ENCODE data around the gene MPRIP.

The MPRIP gene

DNA sequence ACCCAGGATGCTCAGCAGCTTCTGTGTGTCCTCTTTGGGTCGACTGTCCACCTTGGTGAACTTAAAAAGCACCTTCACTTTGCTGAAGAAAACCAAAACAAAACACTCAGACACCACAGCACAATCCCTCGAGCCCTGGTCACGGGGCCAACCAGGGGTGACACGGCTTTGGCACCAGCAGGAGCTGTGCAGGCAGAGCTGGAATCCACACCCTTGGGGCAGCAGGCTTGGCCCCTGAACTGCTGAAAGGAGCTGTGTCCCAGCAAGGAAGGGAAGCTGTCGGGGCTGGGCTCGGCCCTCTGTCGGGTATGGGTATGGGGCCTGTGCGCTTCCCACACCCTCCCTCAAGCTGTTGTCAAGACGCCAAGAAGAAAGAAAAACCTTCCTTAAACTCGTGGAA lies 171.5 kb downstream of the MPRIP start:
- TF ChIP-seq, protein P1, sequence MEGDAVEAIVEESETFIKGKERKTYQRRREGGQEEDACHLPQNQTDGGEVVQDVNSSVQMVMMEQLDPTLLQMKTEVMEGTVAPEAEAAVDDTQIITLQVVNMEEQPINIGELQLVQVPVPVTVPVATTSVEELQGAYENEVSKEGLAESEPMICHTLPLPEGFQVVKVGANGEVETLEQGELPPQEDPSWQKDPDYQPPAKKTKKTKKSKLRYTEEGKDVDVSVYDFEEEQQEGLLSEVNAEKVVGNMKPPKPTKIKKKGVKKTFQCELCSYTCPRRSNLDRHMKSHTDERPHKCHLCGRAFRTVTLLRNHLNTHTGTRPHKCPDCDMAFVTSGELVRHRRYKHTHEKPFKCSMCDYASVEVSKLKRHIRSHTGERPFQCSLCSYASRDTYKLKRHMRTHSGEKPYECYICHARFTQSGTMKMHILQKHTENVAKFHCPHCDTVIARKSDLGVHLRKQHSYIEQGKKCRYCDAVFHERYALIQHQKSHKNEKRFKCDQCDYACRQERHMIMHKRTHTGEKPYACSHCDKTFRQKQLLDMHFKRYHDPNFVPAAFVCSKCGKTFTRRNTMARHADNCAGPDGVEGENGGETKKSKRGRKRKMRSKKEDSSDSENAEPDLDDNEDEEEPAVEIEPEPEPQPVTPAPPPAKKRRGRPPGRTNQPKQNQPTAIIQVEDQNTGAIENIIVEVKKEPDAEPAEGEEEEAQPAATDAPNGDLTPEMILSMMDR (IDR thresholded peaks at IDR 0.05; ENCODE audit: borderline replicate concordance, insufficient read depth, low read depth, low read length), result no peak
- no peak overlapping the region for H3K4me3 ChIP-seq (ENCODE audit: low read depth, low read length)

DNA sequence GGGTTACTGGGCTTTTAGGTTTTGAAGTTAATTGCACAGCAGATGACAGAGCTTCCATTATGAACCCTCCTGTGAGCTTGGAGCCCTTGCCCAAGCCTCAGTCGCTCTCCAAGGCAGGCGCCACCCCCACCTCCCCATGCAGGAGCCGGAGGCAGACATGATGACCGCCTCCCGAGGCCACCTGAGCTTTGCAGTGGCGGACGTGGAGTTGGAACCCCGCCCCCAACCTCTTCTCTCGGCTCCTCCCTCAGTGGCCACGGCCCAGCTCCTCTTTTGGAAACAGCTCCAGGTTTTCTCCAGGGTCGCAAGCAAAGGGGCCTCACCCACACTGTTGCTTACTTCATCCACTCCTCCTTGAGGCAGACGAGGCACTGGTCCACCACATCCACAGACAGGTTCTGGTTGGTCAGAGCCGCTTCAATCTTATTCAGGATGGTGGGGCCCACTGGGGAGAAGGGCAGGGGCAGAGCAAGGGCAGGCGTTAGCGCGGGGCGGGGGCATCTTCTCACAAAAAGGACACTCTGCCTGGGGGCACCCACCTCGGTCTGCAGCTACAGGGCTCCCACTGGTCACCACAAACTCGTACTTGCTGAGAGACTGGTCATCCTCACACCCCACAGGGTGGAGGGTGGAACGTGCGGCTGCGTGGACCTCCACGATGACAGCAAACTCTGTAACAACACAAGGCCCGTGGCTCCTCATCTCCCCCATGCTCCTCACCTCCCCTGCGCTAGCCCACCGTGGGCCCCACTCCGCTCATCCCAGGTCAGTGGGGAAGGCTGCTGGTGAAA lies 172.6 kb downstream of the MPRIP start:
- no peak overlapping the region for H3K4me3 ChIP-seq (ENCODE audit: low read depth, low read length)
- TF ChIP-seq, protein P1 (IDR thresholded peaks at IDR 0.05; ENCODE audit: borderline replicate concordance, insufficient read depth, low read depth, low read length), result no peak

DNA sequence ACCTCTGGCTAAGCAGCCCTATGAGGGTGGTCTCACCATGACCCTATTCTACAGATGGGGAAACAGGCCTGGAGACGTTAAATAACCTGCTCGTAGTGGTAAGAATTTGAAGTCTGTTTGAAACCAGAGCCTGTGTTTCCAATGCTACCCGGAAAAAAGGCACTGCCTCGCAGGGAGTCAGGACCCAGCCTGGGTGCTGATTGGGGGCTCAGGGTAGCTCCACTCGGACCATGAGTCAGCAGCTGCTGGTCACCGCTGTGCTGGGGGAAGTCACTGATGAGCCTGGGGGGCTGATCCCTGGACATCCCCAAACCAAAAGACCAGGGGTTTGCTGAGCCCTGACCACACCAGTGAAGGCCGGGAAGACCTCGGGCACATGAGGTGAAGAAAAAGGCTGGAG lies 173.3 kb downstream of the MPRIP start:
- TF ChIP-seq, protein P1 (IDR thresholded peaks at IDR 0.05; ENCODE audit: borderline replicate concordance, insufficient read depth, low read depth, low read length), result no peak
- no peak overlapping the region for H3K4me3 ChIP-seq (ENCODE audit: low read depth, low read length)

DNA sequence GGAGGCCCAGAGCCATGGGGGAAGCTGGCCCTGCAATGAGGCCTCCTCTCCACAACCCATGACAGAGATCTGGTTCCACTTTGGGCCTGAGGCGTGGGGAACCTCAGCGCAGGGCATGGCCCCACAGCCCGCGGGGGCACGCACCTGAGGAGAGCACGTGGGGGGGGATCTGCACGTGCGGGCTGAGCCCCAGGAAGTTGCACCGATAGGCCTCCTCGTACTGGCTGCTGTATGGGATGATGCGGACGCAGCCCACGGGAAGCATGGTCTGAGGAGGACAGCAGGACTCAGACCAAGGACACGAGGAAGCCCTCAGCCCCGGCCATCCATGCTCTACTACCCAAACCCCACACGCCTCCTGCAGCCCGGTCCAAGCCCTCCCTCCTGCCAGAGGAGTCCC lies 174.0 kb downstream of the MPRIP start:
- H3K4me3 ChIP-seq (ENCODE audit: low read depth, low read length), result no peak overlapping the region
- TF ChIP-seq, protein P1 (IDR thresholded peaks at IDR 0.05; ENCODE audit: borderline replicate concordance, insufficient read depth, low read depth, low read length), result no peak

DNA sequence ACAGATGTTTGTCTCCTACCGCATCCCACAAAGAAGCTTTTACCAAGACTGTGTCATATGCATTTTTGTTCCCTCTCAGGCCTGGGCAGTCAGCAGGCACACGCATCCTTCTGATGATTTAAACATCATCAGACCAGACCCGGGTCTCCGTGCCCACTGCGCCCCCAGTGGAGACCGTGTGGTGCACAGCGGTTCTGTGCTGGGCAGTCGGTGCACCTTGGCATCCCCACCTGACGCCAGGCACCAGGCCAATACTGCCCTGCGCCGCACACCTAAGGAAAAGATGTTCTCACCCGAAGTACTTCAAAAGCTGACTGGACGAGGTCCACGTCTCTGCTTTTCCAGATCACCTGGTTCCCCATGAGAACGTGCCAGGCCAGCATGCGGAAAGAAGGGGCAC lies 174.5 kb downstream of the MPRIP start:
- H3K4me3 ChIP-seq (ENCODE audit: low read depth, low read length), result no peak overlapping the region
- TF ChIP-seq, protein P1 (IDR thresholded peaks at IDR 0.05; ENCODE audit: borderline replicate concordance, insufficient read depth, low read depth, low read length), result no peak

DNA sequence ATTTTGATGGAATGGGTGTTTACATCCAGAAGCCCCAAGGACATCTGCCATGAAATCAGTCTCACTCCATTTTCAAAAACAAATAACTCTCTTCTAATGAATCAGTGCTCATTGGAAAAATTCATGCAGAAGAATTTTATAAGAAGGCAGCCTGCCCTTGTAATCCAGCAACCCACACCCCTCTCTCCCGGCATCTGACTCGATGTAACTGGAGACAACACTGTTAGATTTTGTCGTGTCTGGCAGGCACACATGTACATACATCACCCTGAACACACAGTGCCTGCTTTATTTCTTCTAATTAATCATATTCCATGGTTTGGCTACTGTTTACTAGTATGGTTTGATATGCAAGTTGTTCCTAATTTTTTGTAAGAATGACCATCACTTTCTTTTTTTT lies 175.7 kb downstream of the MPRIP start:
- TF ChIP-seq, protein P1 (IDR thresholded peaks at IDR 0.05; ENCODE audit: borderline replicate concordance, insufficient read depth, low read depth, low read length), result no peak
- H3K4me3 ChIP-seq (ENCODE audit: low read depth, low read length), result no peak overlapping the region

DNA sequence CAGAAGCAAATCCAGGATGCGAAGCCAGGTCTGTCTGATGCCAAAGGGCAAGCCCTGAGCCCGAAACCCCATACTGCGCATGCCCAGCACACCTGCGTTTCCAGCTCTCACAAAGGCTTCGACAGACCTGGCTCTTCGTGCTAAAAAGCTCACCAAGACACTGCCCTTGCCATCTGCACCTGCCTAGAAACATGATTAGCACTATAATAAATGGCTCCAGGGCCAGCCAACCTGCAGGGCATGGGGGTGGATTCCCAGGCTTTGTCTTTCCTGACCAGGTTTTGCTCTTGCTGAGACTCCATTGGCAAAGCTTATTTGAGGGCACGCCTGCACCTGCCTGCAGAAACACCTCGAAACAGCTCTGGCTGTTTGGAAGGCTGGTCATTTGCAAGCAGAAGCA lies 178.3 kb downstream of the MPRIP start:
- TF ChIP-seq, protein P1 (IDR thresholded peaks at IDR 0.05; ENCODE audit: borderline replicate concordance, insufficient read depth, low read depth, low read length), result no peak
- no peak overlapping the region for H3K4me3 ChIP-seq (ENCODE audit: low read depth, low read length)
